Sigmoid colon (tissue), 7 donors: Measurements from ENCODE around the gene R3HDM1. TPM values are rescaled to one million over a fixed set of nuclear protein-coding genes. Genes with fewer than 3 reads are reported as not detected.

Source experiments
- DNase-seq: peaks from one replicate; pipeline ENCODE4 v3.0.0-alpha.2; 2019
- H3K27ac ChIP-seq, 4 donors: fragments of 200-600 bp; sonication (generic); one replicate each; pipeline ENCODE4 v1.5.1; 2016 to 2019; ENCODE audit warnings: mild to moderate bottlenecking in 1 of 4
- H3K27me3 ChIP-seq, 3 donors: fragments of 200-600 bp; sonication (generic); one replicate each; pipeline ENCODE4 v1.5.1; 2019; ENCODE audit warnings: mild to moderate bottlenecking in 1 of 3
- H3K36me3 ChIP-seq, 4 donors: fragments of 200-600 bp; sonication (generic); one replicate each; pipeline ENCODE4 v1.5.1; 2016 to 2019
- H3K4me1 ChIP-seq, 4 donors: fragments of 200-600 bp; sonication (generic); one replicate each; pipeline ENCODE4 v1.5.1; 2017 to 2019
- H3K4me3 ChIP-seq, 4 donors: fragments of 200-600 bp; sonication (generic); one replicate each; pipeline ENCODE4 v1.5.1; 2017 to 2019; ENCODE audit warnings: mild to moderate bottlenecking in 2 of 4, moderate library complexity in 1 of 4
- H3K9me3 ChIP-seq, 4 donors: fragments of 200-600 bp in 3 of 4; sonication (generic) in 3 of 4; one replicate each; pipeline versions ENCODE4 v1.5.1 to v1.6.1; 2013 to 2019
- EP300 ChIP-seq, 4 donors: sonication (generic); formaldehyde crosslinking; IDR thresholded peaks; one replicate each; pipeline ENCODE4 v1.6.1; 2017; ENCODE audit warnings: antibody characterized with exemption in 4 of 4
- POLR2A ChIP-seq, 2 donors: fragments of 450-650 bp; IDR thresholded peaks; one replicate each; pipeline ENCODE4 v1.6.1; 2016; ENCODE audit warnings: antibody characterized with exemption in 2 of 2, mild to moderate bottlenecking in 2 of 2, moderate library complexity in 2 of 2
- POLR2AphosphoS5 ChIP-seq, 4 donors: sonication (generic); formaldehyde crosslinking; IDR thresholded peaks; one replicate each; pipeline ENCODE4 v1.6.1; 2017; ENCODE audit warnings: antibody characterized with exemption in 4 of 4
- WGBS, 2 donors: extraction: QIAGEN DNeasy Blood & Tissue Kit; methylation state at CpG; one replicate each; pipeline ENCODE4 v1.1.7; 2013; 5-methylcytosine and 5-hydroxymethylcytosine counted together
- intact Hi-C: fragments of 100-400 bp; cut with DNase I; formaldehyde crosslinking; loops from one replicate; pipeline ENCODE4 v1.15.1; 2023
- polyA plus RNA-seq, 3 donors: library from polyadenylated mRNA; stranded (reverse); fragments of 200-250 nt; gene quantifications; one replicate each; pipeline ENCODE4 v1.2.3, GENCODE V29; 2013
- total RNA-seq, 4 donors: library from RNA; depleted of rRNA; stranded (reverse); fragments of >200 nt; gene quantifications; one replicate each; pipeline ENCODE4 v1.1.0, GENCODE V29; 2016
- TF ChIP-seq, protein P1 (sequence below), 4 experiments: fragments of 450-650 bp in 3 of 4; fragments of 200-600 bp in 1 of 4; IDR thresholded peaks; one replicate each; pipeline ENCODE4 v1.5.1; 2016 to 2019; ENCODE audit warnings: antibody characterized with exemption in 4 of 4, mild to moderate bottlenecking in 3 of 4, moderate library complexity in 2 of 4
- donor health status: healthy with polysubstance abuse.
- donor health status: Bipolar disorder and iron deficiency.
- donor health status: healthy.

R3HDM1 gene
- total and polyA plus RNA-seq, 7 donors = 5.3 to 34.6 (median 14.2) TPM

- TF ChIP-seq EP300 (IDR thresholded peaks at IDR 0.05) (no peak), POLR2A (IDR thresholded peaks at IDR 0.05) (no peak), POLR2AphosphoS5 (IDR thresholded peaks at IDR 0.05) (no peak)
- TF ChIP-seq, protein P1, sequence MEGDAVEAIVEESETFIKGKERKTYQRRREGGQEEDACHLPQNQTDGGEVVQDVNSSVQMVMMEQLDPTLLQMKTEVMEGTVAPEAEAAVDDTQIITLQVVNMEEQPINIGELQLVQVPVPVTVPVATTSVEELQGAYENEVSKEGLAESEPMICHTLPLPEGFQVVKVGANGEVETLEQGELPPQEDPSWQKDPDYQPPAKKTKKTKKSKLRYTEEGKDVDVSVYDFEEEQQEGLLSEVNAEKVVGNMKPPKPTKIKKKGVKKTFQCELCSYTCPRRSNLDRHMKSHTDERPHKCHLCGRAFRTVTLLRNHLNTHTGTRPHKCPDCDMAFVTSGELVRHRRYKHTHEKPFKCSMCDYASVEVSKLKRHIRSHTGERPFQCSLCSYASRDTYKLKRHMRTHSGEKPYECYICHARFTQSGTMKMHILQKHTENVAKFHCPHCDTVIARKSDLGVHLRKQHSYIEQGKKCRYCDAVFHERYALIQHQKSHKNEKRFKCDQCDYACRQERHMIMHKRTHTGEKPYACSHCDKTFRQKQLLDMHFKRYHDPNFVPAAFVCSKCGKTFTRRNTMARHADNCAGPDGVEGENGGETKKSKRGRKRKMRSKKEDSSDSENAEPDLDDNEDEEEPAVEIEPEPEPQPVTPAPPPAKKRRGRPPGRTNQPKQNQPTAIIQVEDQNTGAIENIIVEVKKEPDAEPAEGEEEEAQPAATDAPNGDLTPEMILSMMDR (IDR thresholded peaks at IDR 0.05) = no peak
- Histone ChIP-seq H3K36me3 (no peaks in the 10 kb centered on the region), H3K27me3 (no peaks in the 10 kb centered on the region), H3K27ac (no peak overlapping the region), H3K4me1 (peaks cover 0 to 10% (median 0%) of the 10 kb centered on the region in 4 donors), H3K4me3 (no peak overlapping the region), H3K9me3 (peaks cover 0 to 9% (median 0%) of the 10 kb centered on the region in 4 donors)
- 26 to 50% methylated on average over 2 of the region's 2 CpGs for WGBS, 2 donors
- intact Hi-C loops = no loop called here
- no peak for DNase-seq
Observed at GRCh38 chr2:135590619-135591260, 59.5 kb downstream of the R3HDM1 start.

GRCh38 chr2:135600915-135601314 lies 69.6 kb downstream of the R3HDM1 start:
- Histone ChIP-seq H3K27ac (no peak overlapping the region), H3K36me3 (peaks cover 0 to 33% (median 2%) of the 10 kb centered on the region in 4 donors), H3K4me3 (no peak overlapping the region), H3K9me3 (no peaks in the 10 kb centered on the region), H3K27me3 (no peaks in the 10 kb centered on the region), H3K4me1 (no peaks in the 10 kb centered on the region)
- 93 to 94% methylated on average over 2 of the region's 2 CpGs for WGBS, 2 donors
- no peak for DNase-seq
- TF ChIP-seq POLR2AphosphoS5 (IDR thresholded peaks at IDR 0.05) (no peak), EP300 (IDR thresholded peaks at IDR 0.05) (no peak), POLR2A (IDR thresholded peaks at IDR 0.05) (no peak)
- TF ChIP-seq, protein P1 (IDR thresholded peaks at IDR 0.05) = no peak
- intact Hi-C loops = no loop called here

DNA sequence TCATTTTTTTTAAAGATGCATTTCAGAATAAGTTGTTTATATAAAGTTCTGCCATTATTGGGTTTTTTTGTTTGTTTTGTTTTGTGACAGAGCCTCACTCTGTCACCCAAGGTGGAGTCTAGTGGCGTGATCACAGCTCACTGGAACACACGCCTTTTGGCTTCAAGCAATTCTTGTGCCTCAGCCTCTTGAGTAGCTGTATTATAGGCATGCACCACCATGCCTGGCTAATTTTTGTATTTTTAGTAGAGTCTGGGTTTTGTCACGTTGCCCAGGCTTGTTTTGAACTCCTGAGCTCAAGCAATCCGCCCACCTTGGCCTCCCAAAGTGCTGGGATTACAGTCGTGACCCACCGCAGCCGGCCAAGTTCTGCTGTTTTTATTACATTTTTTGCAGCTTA lies 72.3 kb downstream of the R3HDM1 start:
- WGBS, 2 donors = 92 to 93% methylated on average over 7 of the region's 7 CpGs

DNA sequence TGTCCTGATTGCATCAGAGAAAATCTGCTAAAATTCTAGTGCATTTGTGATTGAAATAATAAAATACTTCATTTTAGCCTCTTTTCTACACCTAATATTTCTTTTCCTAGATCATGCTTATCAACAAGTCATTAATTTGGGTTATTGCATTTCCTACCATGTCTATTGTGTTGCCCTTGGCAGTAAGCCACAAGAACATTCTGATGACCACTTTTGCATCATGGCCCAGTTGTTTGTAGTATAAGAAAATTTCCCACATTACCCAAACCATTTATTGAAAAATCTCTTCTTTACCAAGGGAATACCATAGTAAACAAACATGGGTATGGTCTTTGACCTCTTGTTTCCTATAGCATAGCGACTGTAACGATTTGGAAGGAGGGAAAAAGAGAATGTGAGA lies 76.3 kb downstream of the R3HDM1 start:
- Histone ChIP-seq H3K36me3 (peaks cover 0 to 30% (median 3%) of the 10 kb centered on the region in 4 donors), H3K4me1 (no peaks in the 10 kb centered on the region), H3K27me3 (no peaks in the 10 kb centered on the region), H3K27ac (no peak overlapping the region), H3K4me3 (no peak overlapping the region), H3K9me3 (no peaks in the 10 kb centered on the region)
- WGBS, 2 donors = 93 to 96% methylated on average over 2 of the region's 2 CpGs
- DNase-seq = no peak
- intact Hi-C loops = no loop called here
- TF ChIP-seq, protein P1 (IDR thresholded peaks at IDR 0.05) = no peak
- TF ChIP-seq POLR2AphosphoS5 (IDR thresholded peaks at IDR 0.05) = no peak

More for the DNA sequence above, 72.3 kb downstream of the R3HDM1 start:
- peaks cover 0 to 33% (median 3%) of the 10 kb centered on the region in 4 donors for H3K36me3 ChIP-seq
- no peaks in the 10 kb centered on the region for H3K27me3 ChIP-seq
- no peak overlapping the region for H3K4me3 ChIP-seq
- no peak for DNase-seq
- H3K9me3 ChIP-seq = no peaks in the 10 kb centered on the region
- intact Hi-C loops = no loop called here
- no peak overlapping the region for H3K27ac ChIP-seq
- no peaks in the 10 kb centered on the region for H3K4me1 ChIP-seq
- TF ChIP-seq POLR2AphosphoS5 (IDR thresholded peaks at IDR 0.05) (no peak), EP300 (IDR thresholded peaks at IDR 0.05) (no peak), POLR2A (IDR thresholded peaks at IDR 0.05) (no peak)
- TF ChIP-seq, protein P1 (IDR thresholded peaks at IDR 0.05) = no peak

DNA sequence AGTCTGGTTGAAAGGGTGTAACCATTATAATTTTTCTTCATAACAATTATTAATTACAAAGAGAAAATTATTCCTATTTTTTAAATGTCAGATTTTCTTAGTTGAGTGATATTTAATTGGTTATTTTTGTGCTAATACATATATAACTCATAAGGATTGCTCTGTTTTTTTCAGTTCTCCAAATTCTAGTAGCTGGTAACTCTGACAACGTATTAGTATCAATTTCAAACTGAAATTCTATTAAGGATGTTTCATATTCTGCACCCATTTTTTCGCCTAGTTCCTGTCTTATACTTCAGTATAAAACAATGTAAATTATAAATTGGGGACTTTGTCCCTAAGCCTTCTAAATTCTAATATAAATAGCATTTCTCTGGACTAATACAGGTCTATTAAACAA lies 81.0 kb downstream of the R3HDM1 start:
- H3K4me3 ChIP-seq = no peak overlapping the region
- H3K4me1 ChIP-seq = no peaks in the 10 kb centered on the region
- H3K9me3 ChIP-seq = no peaks in the 10 kb centered on the region
- WGBS, 2 donors = 88 to 90% methylated on average over 2 of the region's 2 CpGs
- H3K36me3 ChIP-seq = no peaks in the 10 kb centered on the region
- intact Hi-C loops = no loop called here
- no peak for TF ChIP-seq POLR2AphosphoS5 (IDR thresholded peaks at IDR 0.05)
- TF ChIP-seq, protein P1 (IDR thresholded peaks at IDR 0.05) = no peak
- no peak for TF ChIP-seq POLR2A (IDR thresholded peaks at IDR 0.05)
- TF ChIP-seq EP300 (IDR thresholded peaks at IDR 0.05) = no peak
- no peaks in the 10 kb centered on the region for H3K27me3 ChIP-seq
- no peak for DNase-seq
- no peak overlapping the region for H3K27ac ChIP-seq
